ENCODE results near the gene MEG3. TPM values are rescaled to one million over a fixed set of nuclear protein-coding genes. Genes with fewer than 3 reads are reported as not detected.

MEG3 gene
- 30.7 and 112 TPM in 2 replicates for total RNA-seq

DNA sequence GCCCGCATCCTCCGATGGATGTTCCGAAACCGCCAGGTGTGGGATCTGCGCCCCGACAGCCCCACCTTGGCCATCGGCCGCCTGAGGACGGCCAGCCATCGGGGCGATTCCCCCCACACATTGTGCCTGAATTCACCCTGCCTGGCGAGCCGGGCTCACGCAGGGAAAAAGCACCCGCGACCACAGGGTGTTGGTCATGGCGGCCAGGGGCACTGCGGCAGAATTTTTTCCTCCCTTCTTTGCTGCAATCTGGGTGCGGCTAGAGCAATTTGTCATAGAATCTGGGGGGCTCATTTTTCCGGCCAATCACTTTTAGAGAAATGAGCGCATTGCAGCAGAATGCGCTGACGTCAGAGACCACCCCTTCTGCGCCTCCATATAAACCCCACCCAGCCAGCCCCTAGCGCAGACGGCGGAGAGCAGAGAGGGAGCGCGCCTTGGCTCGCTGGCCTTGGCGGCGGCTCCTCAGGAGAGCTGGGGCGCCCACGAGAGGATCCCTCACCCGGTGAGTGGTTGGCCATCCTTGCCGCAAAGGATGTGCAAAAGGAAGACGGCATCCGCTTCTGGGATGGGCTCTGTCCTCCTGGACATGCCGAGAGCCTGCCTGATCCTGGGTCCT, at the start of gene MEG3:
Gene MEG3 (plus strand): TSS at position 406 of the 619 bp plus-strand sequence.

DNA sequence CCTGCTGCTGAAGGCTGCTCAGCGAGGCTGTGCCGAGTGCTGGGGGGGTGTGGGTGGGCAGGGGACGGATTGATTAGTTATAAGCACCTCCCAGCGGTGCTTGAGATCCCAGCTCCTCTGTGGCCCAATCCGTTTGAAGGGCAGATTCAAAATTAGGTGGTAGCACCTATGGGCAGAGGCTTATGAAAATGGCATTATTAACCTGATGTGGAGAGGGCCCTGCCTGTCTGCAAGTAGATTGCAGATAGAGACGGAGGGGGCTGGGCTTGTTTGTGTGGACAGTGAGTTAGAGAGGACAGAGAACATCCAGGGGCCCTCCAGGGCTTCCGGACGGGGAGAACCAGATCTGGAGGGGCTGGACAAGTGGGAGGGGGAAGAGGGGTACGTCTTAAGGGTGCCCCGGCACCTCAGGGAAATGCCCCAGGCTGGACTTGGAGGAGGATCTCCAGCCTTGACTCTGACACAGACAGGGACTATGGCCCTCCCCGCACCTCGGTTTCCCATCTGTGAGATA, 77.8 kb downstream of the MEG3 start, which contains the start of gene RTL1:
Gene RTL1 (minus strand): TSS at position 51 of the 514 bp plus-strand sequence. CDS start 18,934 bp downstream, outside the sequence.

Other genes starting within 250 kb of the MEG3 start
- gene BEGAIN, start 238.7 kb upstream of the MEG3 start, total RNA-seq = 0.85 TPM in 1 of 2 replicates, not detected in the other
- not detected in 2 replicates for gene DLK1, start 99.2 kb upstream of the MEG3 start, total RNA-seq
- gene RTL1, start 77.6 kb downstream of the MEG3 start, total RNA-seq = not detected in 2 replicates

Measured in regular cardiac myocyte (primary cell).